ENCODE results near the gene PCDHB16. TPM values are rescaled to one million over a fixed set of nuclear protein-coding genes. Genes with fewer than 3 reads are reported as not detected.
"Not testable (repeated sequence)": the region's sequence is repeated elsewhere in the genome, so short reads cannot be mapped to it uniquely, and the experiment has no call there.

Gene PCDHB16
- polyA plus RNA-seq, 4 donors = 4.9 to 8.4 (median 5.7) TPM

- DNase-seq (ENCODE audit: low read depth in 4 of 4, low spot score in 3 of 4) = not testable (repeated sequence)
Observed at GRCh38 chr5:141224844-141225243, 42.7 kb downstream of the PCDHB16 start.

- DNase-seq (ENCODE audit: low read depth in 4 of 4, low spot score in 3 of 4) = not testable (repeated sequence)
Observed at GRCh38 chr5:141225421-141225820, 43.2 kb downstream of the PCDHB16 start.

GRCh38 chr5:141234109-141234667, 52.0 kb downstream of the PCDHB16 start:
- no peak for DNase-seq (ENCODE audit: low read depth in 4 of 4, low spot score in 3 of 4)

Other genes with a start within 250 kb of the PCDHB16 start
- gene PCDHAC2, start 215.9 kb upstream of the PCDHB16 start, polyA plus RNA-seq (ENCODE audit: insufficient read length in 4 of 4) = 1 to 10 TPM in 2 of 4 donors, under 1 TPM in 2; 0.62 to 1.6 (median 1.0) TPM
- under 1 TPM; 0.04 to 0.15 (median 0.10) TPM for gene PCDHB1, start 131.0 kb upstream of the PCDHB16 start, polyA plus RNA-seq (ENCODE audit: insufficient read length in 4 of 4)
- gene PCDHB2, start 87.8 kb upstream of the PCDHB16 start, polyA plus RNA-seq (ENCODE audit: insufficient read length in 4 of 4) = 1 to 10 TPM; 3.5 to 7.9 (median 6.0) TPM
- 1 to 10 TPM; 3.0 to 4.9 (median 3.5) TPM for gene PCDHB3, start 81.9 kb upstream of the PCDHB16 start, polyA plus RNA-seq (ENCODE audit: insufficient read length in 4 of 4)
- 1 to 10 TPM; 1.3 to 5.8 (median 2.2) TPM for gene PCDHB4, start 60.6 kb upstream of the PCDHB16 start, polyA plus RNA-seq (ENCODE audit: insufficient read length in 4 of 4)
- gene PCDHB5, start 47.2 kb upstream of the PCDHB16 start, polyA plus RNA-seq (ENCODE audit: insufficient read length in 4 of 4) = 10 to 100 TPM in 1 of 4 donors, 1 to 10 TPM in 3; 5.6 to 10.5 (median 8.0) TPM
- gene PCDHB6, start 32.3 kb upstream of the PCDHB16 start, polyA plus RNA-seq (ENCODE audit: insufficient read length in 4 of 4) = 1 to 10 TPM; 2.5 to 4.5 (median 3.4) TPM
- 1 to 10 TPM; 4.0 to 7.9 (median 5.6) TPM for gene PCDHB7, start 9.7 kb upstream of the PCDHB16 start, polyA plus RNA-seq (ENCODE audit: insufficient read length in 4 of 4)
- gene PCDHB8, start 4.6 kb upstream of the PCDHB16 start, polyA plus RNA-seq (ENCODE audit: insufficient read length in 4 of 4) = 1 to 10 TPM; 1.2 to 3.5 (median 2.7) TPM
- 1 to 10 TPM; 3.7 to 5.1 (median 4.5) TPM for gene PCDHB9, start 4.8 kb downstream of the PCDHB16 start, polyA plus RNA-seq (ENCODE audit: insufficient read length in 4 of 4)
- 10 to 100 TPM in 2 of 4 donors, 1 to 10 TPM in 2; 5.4 to 11.3 (median 8.3) TPM for gene PCDHB10, start 10.0 kb downstream of the PCDHB16 start, polyA plus RNA-seq (ENCODE audit: insufficient read length in 4 of 4)
- gene PCDHB11, start 17.2 kb downstream of the PCDHB16 start, polyA plus RNA-seq (ENCODE audit: insufficient read length in 4 of 4) = 1 to 10 TPM; 4.9 to 7.0 (median 6.5) TPM
- gene PCDHB12, start 26.3 kb downstream of the PCDHB16 start, polyA plus RNA-seq (ENCODE audit: insufficient read length in 4 of 4) = 1 to 10 TPM; 4.9 to 8.6 (median 5.5) TPM
- gene PCDHB13, start 31.5 kb downstream of the PCDHB16 start, polyA plus RNA-seq (ENCODE audit: insufficient read length in 4 of 4) = 1 to 10 TPM; 5.5 to 8.1 (median 5.9) TPM
- 10 to 100 TPM in 3 of 4 donors, 1 to 10 TPM in 1; 9.9 to 13.5 (median 10.6) TPM for gene PCDHB14, start 41.0 kb downstream of the PCDHB16 start, polyA plus RNA-seq (ENCODE audit: insufficient read length in 4 of 4)
- gene PCDHB15, start 63.0 kb downstream of the PCDHB16 start, polyA plus RNA-seq (ENCODE audit: insufficient read length in 4 of 4) = 10 to 100 TPM; 14.7 to 17.6 (median 16.6) TPM
- gene SLC25A2, start 121.7 kb downstream of the PCDHB16 start, polyA plus RNA-seq (ENCODE audit: insufficient read length in 4 of 4) = under 1 TPM in 1 of 4 donors, not detected in 3; 0.17 TPM
- 100 to 1,000 TPM; 142 to 184 (median 157) TPM for gene TAF7, start 138.4 kb downstream of the PCDHB16 start, polyA plus RNA-seq (ENCODE audit: insufficient read length in 4 of 4)
- gene PCDHGA1, start 148.1 kb downstream of the PCDHB16 start, polyA plus RNA-seq (ENCODE audit: insufficient read length in 4 of 4) = 1 to 10 TPM in 1 of 4 donors, under 1 TPM in 3; 0.47 to 1.1 (median 0.84) TPM
- gene PCDHGA2, start 156.4 kb downstream of the PCDHB16 start, polyA plus RNA-seq (ENCODE audit: insufficient read length in 4 of 4) = 10 to 100 TPM in 1 of 4 donors, 1 to 10 TPM in 3; 5.0 to 12.8 (median 7.0) TPM
- 1 to 10 TPM; 2.3 to 6.2 (median 3.8) TPM for gene PCDHGA3, start 161.4 kb downstream of the PCDHB16 start, polyA plus RNA-seq (ENCODE audit: insufficient read length in 4 of 4)
- gene PCDHGB1, start 167.7 kb downstream of the PCDHB16 start, polyA plus RNA-seq (ENCODE audit: insufficient read length in 4 of 4) = 1 to 10 TPM; 1.7 to 2.1 (median 1.9) TPM
- 1 to 10 TPM; 2.3 to 4.6 (median 2.4) TPM for gene PCDHGA4, start 172.6 kb downstream of the PCDHB16 start, polyA plus RNA-seq (ENCODE audit: insufficient read length in 4 of 4)
- 1 to 10 TPM; 3.5 to 5.2 (median 3.8) TPM for gene PCDHGB2, start 177.6 kb downstream of the PCDHB16 start, polyA plus RNA-seq (ENCODE audit: insufficient read length in 4 of 4)
- gene PCDHGA5, start 181.8 kb downstream of the PCDHB16 start, polyA plus RNA-seq (ENCODE audit: insufficient read length in 4 of 4) = 1 to 10 TPM; 2.2 to 6.1 (median 2.6) TPM
- gene PCDHGB3, start 187.9 kb downstream of the PCDHB16 start, polyA plus RNA-seq (ENCODE audit: insufficient read length in 4 of 4) = 1 to 10 TPM; 1.5 to 2.8 (median 2.3) TPM
- 10 to 100 TPM in 1 of 4 donors, 1 to 10 TPM in 3; 4.9 to 11.1 (median 7.1) TPM for gene PCDHGA6, start 191.5 kb downstream of the PCDHB16 start, polyA plus RNA-seq (ENCODE audit: insufficient read length in 4 of 4)
- gene PCDHGA7, start 200.4 kb downstream of the PCDHB16 start, polyA plus RNA-seq (ENCODE audit: insufficient read length in 4 of 4) = 1 to 10 TPM; 1.8 to 2.5 (median 2.1) TPM
- 1 to 10 TPM; 5.0 to 7.4 (median 5.5) TPM for gene PCDHGB4, start 205.3 kb downstream of the PCDHB16 start, polyA plus RNA-seq (ENCODE audit: insufficient read length in 4 of 4)
- gene PCDHGA8, start 210.2 kb downstream of the PCDHB16 start, polyA plus RNA-seq (ENCODE audit: insufficient read length in 4 of 4) = under 1 TPM; 0.40 to 0.56 (median 0.44) TPM
- gene PCDHGB5, start 215.6 kb downstream of the PCDHB16 start, polyA plus RNA-seq (ENCODE audit: insufficient read length in 4 of 4) = 10 to 100 TPM in 1 of 4 donors, 1 to 10 TPM in 3; 9.6 to 10.3 (median 9.8) TPM
- 10 to 100 TPM in 1 of 4 donors, 1 to 10 TPM in 3; 4.9 to 10.1 (median 6.6) TPM for gene PCDHGA9, start 220.4 kb downstream of the PCDHB16 start, polyA plus RNA-seq (ENCODE audit: insufficient read length in 4 of 4)
- gene PCDHGB6, start 225.6 kb downstream of the PCDHB16 start, polyA plus RNA-seq (ENCODE audit: insufficient read length in 4 of 4) = 10 to 100 TPM in 1 of 4 donors, 1 to 10 TPM in 3; 6.2 to 12.1 (median 8.4) TPM
- 1 to 10 TPM; 3.1 to 4.7 (median 3.5) TPM for gene PCDHGA10, start 230.6 kb downstream of the PCDHB16 start, polyA plus RNA-seq (ENCODE audit: insufficient read length in 4 of 4)
- gene PCDHGB7, start 235.3 kb downstream of the PCDHB16 start, polyA plus RNA-seq (ENCODE audit: insufficient read length in 4 of 4) = 10 to 100 TPM; 13.7 to 16.9 (median 16.3) TPM
- gene PCDHGA11, start 238.7 kb downstream of the PCDHB16 start, polyA plus RNA-seq (ENCODE audit: insufficient read length in 4 of 4) = 1 to 10 TPM; 4.3 to 5.2 (median 4.6) TPM
- 1 to 10 TPM; 1.4 to 2.1 (median 1.7) TPM for gene PCDHGA12, start 248.1 kb downstream of the PCDHB16 start, polyA plus RNA-seq (ENCODE audit: insufficient read length in 4 of 4)

Measured in left renal pelvis (tissue), 4 donors.